BJ (cell line): Measurements from ENCODE around the gene PEX16. TPM values are rescaled to one million over a fixed set of nuclear protein-coding genes. Genes with fewer than 3 reads are reported as not detected.

ENCODE experiments used
- CTCF ChIA-PET: fragments of 350-600 bp; formaldehyde crosslinking; extraction: SDS; loops from one replicate; lab custom pipeline; 2021; ENCODE audit warnings: antibody characterized with exemption, inconsistent platforms; lab: Yijun Ruan, JAX
- POLR2A ChIA-PET: fragments of 300-600 bp; sonication (Branson Sonifier 250); formaldehyde crosslinking; extraction: SDS; loops from one replicate; lab custom pipeline; 2021; ENCODE audit warnings: antibody characterized with exemption; lab: Charles Lee
- DNase-seq: peaks from one replicate; pipeline ENCODE4 v3.0.0-alpha.2; 2011; ENCODE audit warnings: low read depth
- H3K27me3 ChIP-seq: 2 replicates; pipeline ENCODE4 v1.6.0; 2011; ENCODE audit warnings: low read length; ENCODE audit not compliant: control insufficient read depth, insufficient read depth
- H3K36me3 ChIP-seq: 2 replicates; pipeline ENCODE4 v1.5.1; 2011; ENCODE audit warnings: low read length; ENCODE audit not compliant: control insufficient read depth, insufficient read depth
- H3K4me3 ChIP-seq: 2 replicates; pipeline ENCODE4 v1.5.1; 2011; ENCODE audit warnings: low read depth, mild to moderate bottlenecking, control low read depth, low read length
- polyA plus RNA-seq: library from polyadenylated mRNA; depleted of rRNA; stranded (reverse); fragments of >200 nt; gene quantifications from 2 replicates; pipeline ENCODE4 v1.2.3, GENCODE V29; 2011
- TF ChIP-seq, protein P1 (sequence below): IDR thresholded peaks from 2 replicates; pipeline ENCODE4 v1.5.1; 2011; ENCODE audit warnings: low read depth, mild to moderate bottlenecking, control low read depth, inconsistent platforms, low read length, moderate library complexity; ENCODE audit not compliant: insufficient read depth

PEX16 gene
- polyA plus RNA-seq, 1 experiment = 37.4 TPM

DNA sequence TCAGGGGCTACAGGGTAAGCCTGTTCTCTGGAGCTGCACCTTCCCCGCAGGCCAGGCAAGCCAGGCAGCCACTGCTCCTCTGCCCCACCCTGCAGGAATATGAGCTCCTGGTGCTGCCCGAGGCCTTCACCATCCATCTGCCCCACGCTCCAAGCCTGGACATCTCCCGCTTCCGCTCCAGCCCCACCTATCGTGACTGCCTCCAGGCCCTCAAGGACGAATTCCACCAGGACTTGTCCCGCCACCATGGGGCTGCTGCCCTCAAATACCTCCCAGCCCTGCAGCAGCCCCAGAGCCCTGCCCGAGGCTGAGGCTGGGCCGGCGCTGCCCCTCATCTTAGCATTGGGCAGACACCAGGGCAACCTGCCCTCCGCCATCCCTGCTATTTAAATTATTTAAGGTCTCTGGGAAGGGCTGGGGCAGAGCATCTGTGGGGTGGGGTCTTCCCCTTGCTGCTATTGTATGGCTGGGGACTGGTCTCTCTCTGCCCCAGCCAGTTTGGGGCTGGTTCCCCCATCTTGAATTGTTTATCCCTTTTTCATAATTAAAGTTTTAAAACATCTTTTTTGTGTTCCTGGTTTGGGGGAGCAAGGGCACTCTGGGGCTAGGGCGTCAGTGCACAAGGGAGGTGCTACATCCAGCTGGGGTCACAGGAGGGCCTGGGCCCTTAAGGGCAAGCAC lies 11.0 kb upstream of the PEX16 start:
- Histone ChIP-seq H3K36me3 (peaks cover 16% of the 10 kb centered on the region), H3K4me3 (no peak overlapping the region), H3K27me3 (peaks cover 13% of the 10 kb centered on the region)
- POLR2A ChIA-PET = no interaction called here
- TF ChIP-seq, protein P1, sequence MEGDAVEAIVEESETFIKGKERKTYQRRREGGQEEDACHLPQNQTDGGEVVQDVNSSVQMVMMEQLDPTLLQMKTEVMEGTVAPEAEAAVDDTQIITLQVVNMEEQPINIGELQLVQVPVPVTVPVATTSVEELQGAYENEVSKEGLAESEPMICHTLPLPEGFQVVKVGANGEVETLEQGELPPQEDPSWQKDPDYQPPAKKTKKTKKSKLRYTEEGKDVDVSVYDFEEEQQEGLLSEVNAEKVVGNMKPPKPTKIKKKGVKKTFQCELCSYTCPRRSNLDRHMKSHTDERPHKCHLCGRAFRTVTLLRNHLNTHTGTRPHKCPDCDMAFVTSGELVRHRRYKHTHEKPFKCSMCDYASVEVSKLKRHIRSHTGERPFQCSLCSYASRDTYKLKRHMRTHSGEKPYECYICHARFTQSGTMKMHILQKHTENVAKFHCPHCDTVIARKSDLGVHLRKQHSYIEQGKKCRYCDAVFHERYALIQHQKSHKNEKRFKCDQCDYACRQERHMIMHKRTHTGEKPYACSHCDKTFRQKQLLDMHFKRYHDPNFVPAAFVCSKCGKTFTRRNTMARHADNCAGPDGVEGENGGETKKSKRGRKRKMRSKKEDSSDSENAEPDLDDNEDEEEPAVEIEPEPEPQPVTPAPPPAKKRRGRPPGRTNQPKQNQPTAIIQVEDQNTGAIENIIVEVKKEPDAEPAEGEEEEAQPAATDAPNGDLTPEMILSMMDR = no peak
- DNase-seq = no peak
- CTCF ChIA-PET = interaction anchor here (1.2 kb wide), 1 partner anchor 56 kb away, joined by 3 read pairs; no protein-coding TSS in a partner anchor

DNA sequence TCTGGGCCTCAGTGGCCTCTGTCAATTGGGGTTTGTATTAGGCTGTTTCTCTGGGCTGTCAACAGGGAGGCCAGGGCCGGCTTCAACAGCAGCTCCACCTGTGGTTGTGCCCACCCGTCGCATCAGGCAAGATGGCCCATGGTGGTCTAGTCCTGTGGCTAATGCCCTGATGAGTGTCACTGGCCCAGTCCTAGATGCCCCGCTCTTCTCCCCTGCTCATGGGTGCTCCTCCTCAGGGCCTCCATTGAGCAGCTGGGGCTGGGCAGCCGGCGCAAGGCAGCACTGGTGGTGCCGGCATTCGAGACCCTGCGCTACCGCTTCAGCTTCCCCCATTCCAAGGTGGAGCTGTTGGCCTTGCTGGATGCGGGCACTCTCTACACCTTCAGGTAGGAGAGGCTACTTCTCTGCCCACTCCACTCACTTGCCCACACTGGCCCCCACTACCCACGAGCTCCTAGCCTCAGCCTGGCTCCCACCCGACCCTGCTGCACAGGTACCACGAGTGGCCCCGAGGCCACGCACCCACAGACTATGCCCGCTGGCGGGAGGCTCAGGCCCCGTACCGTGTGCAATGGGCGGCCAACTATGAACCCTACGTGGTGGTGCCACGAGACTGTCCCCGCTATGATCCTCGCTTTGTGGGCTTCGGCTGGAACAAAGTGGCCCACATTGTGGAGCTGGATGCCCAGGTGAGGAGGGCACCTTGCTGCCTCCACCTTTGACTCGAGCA lies 10.2 kb upstream of the PEX16 start:
- CTCF ChIA-PET = interaction anchor here (1.2 kb wide), 1 partner anchor 56 kb away, joined by 3 read pairs; no protein-coding TSS in a partner anchor

DNA sequence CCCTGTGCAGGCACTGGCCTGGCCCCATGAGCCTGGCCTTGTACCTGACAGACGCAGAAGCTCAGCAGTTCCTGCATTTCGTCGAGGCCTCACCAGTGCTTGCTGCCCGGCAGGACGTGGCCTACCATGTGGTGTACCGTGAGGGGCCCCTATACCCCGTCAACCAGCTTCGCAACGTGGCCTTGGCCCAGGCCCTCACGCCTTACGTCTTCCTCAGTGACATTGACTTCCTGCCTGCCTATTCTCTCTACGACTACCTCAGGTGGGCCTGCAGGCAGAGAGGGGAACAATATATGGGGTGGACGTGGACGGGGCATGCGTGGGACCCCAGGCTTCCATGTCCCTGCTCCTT lies 9.6 kb upstream of the PEX16 start:
- TF ChIP-seq, protein P1 = no peak
- Histone ChIP-seq H3K4me3 (no peak overlapping the region), H3K27me3 (peaks cover 17% of the 10 kb centered on the region), H3K36me3 (peaks cover 10% of the 10 kb centered on the region)
- DNase-seq = no peak
- ChIA-PET POLR2A (no interaction called here), CTCF (interaction anchor here (0.8 to 1.2 kb wide), 2 partner anchors 55 kb away, joined by 3 read pairs; no protein-coding TSS in a partner anchor)

More for the DNA sequence above, 10.2 kb upstream of the PEX16 start:
- Histone ChIP-seq H3K36me3 (peaks cover 10% of the 10 kb centered on the region), H3K27me3 (peaks cover 17% of the 10 kb centered on the region), H3K4me3 (no peak overlapping the region)
- POLR2A ChIA-PET = no interaction called here
- DNase-seq = no peak
- TF ChIP-seq, protein P1 = no peak

DNA sequence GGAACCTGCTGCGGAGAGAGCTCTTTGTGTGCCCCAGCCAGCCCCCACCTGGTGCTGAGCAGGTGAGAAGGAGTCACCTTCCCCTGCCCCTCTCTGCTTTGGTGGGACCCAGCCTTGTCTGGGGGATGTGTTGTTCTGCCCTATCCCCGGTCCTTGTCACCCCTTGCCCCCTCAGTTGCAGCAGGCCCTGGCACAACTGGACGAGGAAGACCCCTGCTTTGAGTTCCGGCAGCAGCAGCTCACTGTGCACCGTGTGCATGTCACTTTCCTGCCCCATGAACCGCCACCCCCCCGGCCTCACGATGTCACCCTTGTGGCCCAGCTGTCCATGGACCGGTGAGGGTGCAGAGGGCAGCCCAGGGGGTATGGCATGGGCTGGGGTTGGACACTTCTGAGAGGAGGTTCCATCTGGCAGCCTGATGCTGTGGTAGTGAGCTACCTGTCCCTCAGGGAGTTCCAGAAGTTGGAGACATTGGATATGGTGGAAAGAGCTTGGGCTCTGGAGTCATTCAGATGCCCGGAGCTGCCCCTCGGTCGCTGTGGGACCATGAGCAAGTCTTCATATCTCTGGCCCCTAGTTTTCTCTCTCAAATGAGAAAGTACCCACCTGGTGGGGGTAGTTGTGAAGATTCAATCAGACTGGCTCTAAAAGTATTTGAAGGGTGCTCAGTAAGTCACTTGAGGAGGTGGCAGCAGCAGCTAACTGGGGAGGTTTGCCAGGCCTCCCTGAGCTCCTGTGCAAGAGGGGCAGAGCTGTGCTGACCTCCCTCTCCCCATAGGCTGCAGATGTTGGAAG lies 9.1 kb upstream of the PEX16 start:
- no peak overlapping the region for H3K4me3 ChIP-seq
- H3K36me3 ChIP-seq = peaks cover 4% of the 10 kb centered on the region
- CTCF ChIA-PET = interaction anchor here (0.8 to 0.9 kb wide), 2 partner anchors 9 to 54 kb away, joined by 3 read pairs; partner anchors contain the start of gene PEX16
- peaks cover 18% of the 10 kb centered on the region for H3K27me3 ChIP-seq
- POLR2A ChIA-PET = no interaction called here
- TF ChIP-seq, protein P1 = no peak
- DNase-seq = no peak
